Psoas muscle (tissue), 8 donors: Measurements from ENCODE around the gene KRT84. TPM values are rescaled to one million over a fixed set of nuclear protein-coding genes. Genes with fewer than 3 reads are reported as not detected.
"Not testable (repeated sequence)": the region's sequence is repeated elsewhere in the genome, so short reads cannot be mapped to it uniquely, and the experiment has no call there.

Source experiments
- ATAC-seq, 4 donors: fragments of 200-7000 bp; cut with Tn5 transposase; one replicate each; pipeline ENCODE4 v1.9.1; 2020; ENCODE audit warnings: moderate library complexity in 3 of 4, mild to moderate bottlenecking in 2 of 4
- DNase-seq, 2 donors: peaks; one replicate each; pipeline ENCODE4 v3.0.0-alpha.2; 2020
- H3K27ac ChIP-seq: fragments of 200-600 bp; one replicate; pipeline ENCODE4 v1.8.0; 2022
- H3K27me3 ChIP-seq, 3 donors: fragments of 200-600 bp in 1 of 3; one replicate each; pipeline versions ENCODE4 v1.6.1 to v1.8.0; 2013 to 2022; ENCODE audit warnings: low read length in 2 of 3, mild to moderate bottlenecking in 2 of 3, moderate library complexity in 1 of 3; ENCODE audit not compliant: insufficient read depth in 3 of 3
- H3K36me3 ChIP-seq, 2 donors: fragments of 200-600 bp in 1 of 2; one replicate each; pipeline versions ENCODE4 v1.6.1 to v1.8.0; 2013 to 2022; ENCODE audit warnings: low read depth in 1 of 2, mild to moderate bottlenecking in 1 of 2, moderate library complexity in 1 of 2; ENCODE audit not compliant: insufficient read depth in 1 of 2
- H3K4me1 ChIP-seq: fragments of 200-600 bp; one replicate; pipeline ENCODE4 v1.8.0; 2022
- H3K4me3 ChIP-seq: fragments of 200-600 bp; one replicate; pipeline ENCODE4 v1.8.0; 2022; ENCODE audit warnings: mild to moderate bottlenecking
- H3K9me3 ChIP-seq: fragments of 200-600 bp; one replicate; pipeline ENCODE4 v1.8.0; 2022
- WGBS, 3 donors: extraction: QIAGEN DNeasy Blood & Tissue Kit; methylation state at CpG; one replicate each; pipeline versions ENCODE4 v1.1.6 to v1.1.7; 2013; 5-methylcytosine and 5-hydroxymethylcytosine counted together
- intact Hi-C, 2 donors: fragments of 100-400 bp; cut with DNase I; formaldehyde crosslinking; loops; one replicate each; pipeline versions ENCODE4 v1.11.0 to v1.14.2; 2022
- polyA plus RNA-seq, 3 donors: library from polyadenylated mRNA; stranded (reverse); fragments of 200-250 nt; gene quantifications; one replicate each; pipeline ENCODE4 v1.2.3, GENCODE V29; 2013
- total RNA-seq, 4 donors: library from RNA; stranded (reverse); fragmentation: NEBNext Ultra II Directional in 2 of 4; extraction: Animal tissue kit (Norgen Biotek cat#: 25700) in 2 of 4; gene quantifications; one replicate each; pipeline versions ENCODE4 v1.2.1 to v1.2.4, GENCODE V29; 2021 to 2023
- TF ChIP-seq, protein P1 (sequence below): fragments of 200-600 bp; IDR thresholded peaks from one replicate; pipeline ENCODE4 v1.8.0; 2022; ENCODE audit warnings: antibody characterized with exemption
- donor health status: healthy with polysubstance abuse.
- donor health status: DM: no; HTN: no; CAD: no; lungs with moderate emphysema.
- donor health status: Bipolar disorder and iron deficiency.
- donor health status: healthy.
- donor health status: DM: yes; HTN: yes; CAD: no.
- donor health status: DM: no; HTN: no; CAD: no.
- donor health status: DM: no; HTN: no; CAD: no.
- donor health status: DM: yes; HTN: yes; CAD: no.

KRT84 gene
- total and polyA plus RNA-seq, 7 donors = not detected

DNA sequence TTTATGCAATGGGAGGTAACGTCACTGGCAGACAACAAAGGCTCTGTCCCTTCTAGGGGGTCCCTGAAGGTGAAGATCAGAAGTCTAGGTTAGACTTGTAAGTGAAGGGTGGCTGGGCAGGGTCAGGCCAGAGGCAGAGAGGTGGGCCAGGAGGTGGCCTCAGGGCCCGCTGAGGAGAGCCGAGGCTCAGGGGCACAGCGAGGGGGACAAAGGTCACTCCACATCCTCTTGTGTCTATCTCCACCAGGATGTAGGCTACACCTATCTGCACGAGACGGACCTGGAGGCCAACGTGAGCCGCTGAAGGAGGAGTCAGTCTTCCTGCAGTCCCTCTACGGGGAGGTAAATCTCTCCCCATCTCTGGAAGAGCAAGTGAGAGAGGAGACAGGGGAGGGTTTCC is 38.4 kb downstream of the KRT84 start:
- H3K4me3 ChIP-seq = no peak overlapping the region
- ATAC-seq = no peak
- TF ChIP-seq, protein P1, sequence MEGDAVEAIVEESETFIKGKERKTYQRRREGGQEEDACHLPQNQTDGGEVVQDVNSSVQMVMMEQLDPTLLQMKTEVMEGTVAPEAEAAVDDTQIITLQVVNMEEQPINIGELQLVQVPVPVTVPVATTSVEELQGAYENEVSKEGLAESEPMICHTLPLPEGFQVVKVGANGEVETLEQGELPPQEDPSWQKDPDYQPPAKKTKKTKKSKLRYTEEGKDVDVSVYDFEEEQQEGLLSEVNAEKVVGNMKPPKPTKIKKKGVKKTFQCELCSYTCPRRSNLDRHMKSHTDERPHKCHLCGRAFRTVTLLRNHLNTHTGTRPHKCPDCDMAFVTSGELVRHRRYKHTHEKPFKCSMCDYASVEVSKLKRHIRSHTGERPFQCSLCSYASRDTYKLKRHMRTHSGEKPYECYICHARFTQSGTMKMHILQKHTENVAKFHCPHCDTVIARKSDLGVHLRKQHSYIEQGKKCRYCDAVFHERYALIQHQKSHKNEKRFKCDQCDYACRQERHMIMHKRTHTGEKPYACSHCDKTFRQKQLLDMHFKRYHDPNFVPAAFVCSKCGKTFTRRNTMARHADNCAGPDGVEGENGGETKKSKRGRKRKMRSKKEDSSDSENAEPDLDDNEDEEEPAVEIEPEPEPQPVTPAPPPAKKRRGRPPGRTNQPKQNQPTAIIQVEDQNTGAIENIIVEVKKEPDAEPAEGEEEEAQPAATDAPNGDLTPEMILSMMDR = no peak
- intact Hi-C loops = no loop called here
- H3K36me3 ChIP-seq = no peaks in the 10 kb centered on the region
- H3K27me3 ChIP-seq = no peaks in the 10 kb centered on the region
- no peaks in the 10 kb centered on the region for H3K9me3 ChIP-seq
- WGBS, 3 donors = 83 to 85% (median 84%) methylated on average over 9 of the region's 9 CpGs
- no peaks in the 10 kb centered on the region for H3K4me1 ChIP-seq
- H3K27ac ChIP-seq = no peak overlapping the region
- no peak for DNase-seq

DNA sequence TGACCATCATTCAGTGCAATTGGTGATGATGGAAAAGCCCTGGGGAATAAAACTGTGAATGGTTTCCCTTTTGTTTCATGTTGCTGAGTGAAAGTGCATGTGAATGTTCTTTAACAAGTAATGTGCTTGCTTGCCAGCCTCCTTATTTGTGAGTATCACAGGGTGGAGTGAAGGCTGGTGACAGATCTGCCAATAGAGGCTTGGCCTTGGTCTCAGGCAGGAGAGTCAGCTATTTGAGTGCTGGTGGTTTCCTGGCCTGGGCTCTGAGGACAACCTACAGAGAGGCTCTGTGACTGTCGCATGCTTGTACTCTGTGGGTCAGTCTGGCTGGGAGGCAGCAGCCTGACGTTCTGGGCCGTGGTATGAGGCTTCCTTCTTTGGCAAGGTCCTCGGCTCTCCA is 38.9 kb downstream of the KRT84 start:
- no peak for ATAC-seq

DNA sequence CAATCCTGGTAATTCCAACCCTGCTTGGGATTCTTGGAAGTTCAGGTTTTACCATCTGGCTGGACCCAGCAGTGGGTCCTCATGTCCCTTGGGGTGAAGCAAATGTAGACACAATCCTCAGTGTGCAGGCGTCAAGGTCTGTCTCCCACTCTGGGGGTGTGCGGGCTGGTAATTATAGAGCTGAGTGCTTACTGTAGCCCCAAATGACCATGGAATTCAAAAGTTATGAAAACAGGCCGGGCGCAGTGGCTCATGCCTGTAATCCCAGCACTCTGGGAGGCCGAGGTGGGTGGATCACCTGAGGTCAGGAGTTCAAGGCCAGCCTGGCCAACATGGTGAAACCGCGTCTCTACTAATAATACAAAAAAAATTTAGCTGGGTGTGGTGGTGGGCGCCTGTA is 40.4 kb downstream of the KRT84 start:
- ATAC-seq, H3K4me1 ChIP-seq, H3K36me3 ChIP-seq, DNase-seq, H3K9me3 ChIP-seq, H3K4me3 ChIP-seq, intact Hi-C loops, H3K27me3 ChIP-seq, H3K27ac ChIP-seq: not testable (repeated sequence)
- WGBS, 3 donors = 90 to 93% (median 91%) methylated on average over 8 of the region's 8 CpGs

More for the DNA sequence above, 38.9 kb downstream of the KRT84 start:
- Histone ChIP-seq H3K27me3 (peaks cover 0 to 2% (median 0%) of the 10 kb centered on the region in 3 donors), H3K4me1 (no peaks in the 10 kb centered on the region), H3K27ac (no peak overlapping the region), H3K4me3 (no peak overlapping the region), H3K9me3 (no peaks in the 10 kb centered on the region), H3K36me3 (no peaks in the 10 kb centered on the region)
- WGBS, 3 donors = 33 to 70% (median 47%) methylated on average over 4 of the region's 4 CpGs
- no peak for DNase-seq
- intact Hi-C loops = no loop called here
- TF ChIP-seq, protein P1 = no peak

DNA sequence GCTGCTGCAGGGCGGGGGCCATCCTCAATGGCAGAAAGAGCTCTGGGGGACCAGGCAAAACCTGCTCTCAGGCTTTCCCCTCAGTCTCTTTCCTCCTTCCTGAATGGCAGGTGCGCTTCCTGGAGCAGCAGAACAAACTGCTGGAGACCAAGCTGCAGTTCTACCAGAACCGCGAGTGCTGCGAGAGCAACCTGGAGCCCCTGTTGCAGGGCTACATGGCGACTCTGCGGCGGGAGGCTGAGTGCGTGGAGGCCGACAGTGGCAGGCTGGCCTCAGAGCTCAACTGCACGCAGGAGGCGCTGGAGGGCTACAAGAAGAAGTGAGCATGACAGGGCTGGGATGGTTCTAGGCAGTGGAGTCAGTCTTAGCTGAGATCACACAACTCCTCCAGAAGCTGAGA is 41.3 kb downstream of the KRT84 start:
- TF ChIP-seq, protein P1 = no peak
- Histone ChIP-seq H3K36me3 (no peaks in the 10 kb centered on the region), H3K4me3 (no peak overlapping the region), H3K27me3 (peaks cover 0 to 8% (median 5%) of the 10 kb centered on the region in 3 donors), H3K4me1 (no peaks in the 10 kb centered on the region), H3K9me3 (no peaks in the 10 kb centered on the region), H3K27ac (no peak overlapping the region)
- intact Hi-C loops = no loop called here
- no peak for ATAC-seq
- DNase-seq = no peak
- WGBS, 3 donors = 94 to 97% (median 96%) methylated on average over 12 of the region's 12 CpGs

DNA sequence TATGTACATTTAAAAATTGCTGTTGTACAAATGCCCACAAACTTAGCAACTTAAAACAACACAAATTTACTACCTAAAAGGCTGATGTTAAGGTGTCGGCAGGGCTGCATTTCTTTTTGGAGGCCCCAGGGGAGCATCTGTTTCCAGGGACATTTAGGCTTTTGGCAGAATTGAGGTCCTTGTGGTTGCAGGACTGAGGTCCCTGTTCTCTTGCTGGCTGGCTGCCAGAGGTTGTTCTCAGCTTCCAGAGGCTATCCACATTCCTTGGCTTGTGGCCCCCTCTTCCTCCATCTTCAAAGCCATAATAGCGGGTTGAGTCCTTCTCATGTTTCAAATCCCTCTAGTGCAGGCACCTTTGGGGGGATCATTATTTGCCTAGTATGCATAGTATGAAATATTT is 41.9 kb downstream of the KRT84 start:
- Histone ChIP-seq H3K36me3 (no peaks in the 10 kb centered on the region), H3K27ac (no peak overlapping the region), H3K4me3 (no peak overlapping the region), H3K27me3 (peaks cover 0 to 13% (median 5%) of the 10 kb centered on the region in 3 donors), H3K9me3 (no peaks in the 10 kb centered on the region), H3K4me1 (no peaks in the 10 kb centered on the region)
- ATAC-seq (no peak), DNase-seq (no peak)
- WGBS, 3 donors = 66 to 86% (median 71%) methylated on average over 2 of the region's 2 CpGs
- TF ChIP-seq, protein P1 = no peak
- intact Hi-C loops = no loop called here
